ENCODE results near the gene BOLL.
"Not testable (repeated sequence)": the region's sequence is repeated elsewhere in the genome, so short reads cannot be mapped to it uniquely, and the experiment has no call there.

The BOLL gene

GRCh38 chr2:197707316-197708213 lies 77.6 kb downstream of the BOLL start:
- H3K27ac ChIP-seq (ENCODE audit: low read depth in 2 of 2, low read length in 2 of 2) = no peak overlapping the region
- H3K4me3 ChIP-seq (ENCODE audit: low read length in 2 of 2) = peak overlapping the region; percentile 37 to 92
- no peaks in the 10 kb centered on the region for H3K27me3 ChIP-seq (ENCODE audit: control insufficient read depth in 2 of 2, insufficient read depth in 2 of 2, low read length in 2 of 2)
- H3K4me1 ChIP-seq (ENCODE audit: control insufficient read depth in 2 of 2, insufficient read depth in 2 of 2, low read length in 2 of 2) = peaks cover 19 to 26% of the 10 kb centered on the region in 2 donors
- no peak overlapping the region for H3K9ac ChIP-seq (ENCODE audit: low read depth in 1 of 2, low read length in 2 of 2)
- H3K36me3 ChIP-seq (ENCODE audit: control insufficient read depth in 2 of 2, insufficient read depth in 2 of 2, low read length in 2 of 2) = peaks cover 0 to 7% of the 10 kb centered on the region in 2 donors
- H3K9me3 ChIP-seq (ENCODE audit: control insufficient read depth in 2 of 2, low read length in 2 of 2) = no peaks in the 10 kb centered on the region

GRCh38 chr2:197706839-197707207 lies 78.3 kb downstream of the BOLL start:
- peak overlapping the region; percentile 28 to 83 for H3K9ac ChIP-seq (ENCODE audit: low read depth in 1 of 2, low read length in 2 of 2)
- H3K36me3 ChIP-seq (ENCODE audit: control insufficient read depth in 2 of 2, insufficient read depth in 2 of 2, low read length in 2 of 2) = peaks cover 0 to 7% of the 10 kb centered on the region in 2 donors
- peaks cover 19 to 26% of the 10 kb centered on the region in 2 donors for H3K4me1 ChIP-seq (ENCODE audit: control insufficient read depth in 2 of 2, insufficient read depth in 2 of 2, low read length in 2 of 2)
- H3K4me3 ChIP-seq (ENCODE audit: low read length in 2 of 2) = peak overlapping the region; percentile 85 to 92
- H3K9me3 ChIP-seq (ENCODE audit: control insufficient read depth in 2 of 2, low read length in 2 of 2) = no peaks in the 10 kb centered on the region
- H3K27ac ChIP-seq (ENCODE audit: low read depth in 2 of 2, low read length in 2 of 2) = no peak overlapping the region
- no peaks in the 10 kb centered on the region for H3K27me3 ChIP-seq (ENCODE audit: control insufficient read depth in 2 of 2, insufficient read depth in 2 of 2, low read length in 2 of 2)

GRCh38 chr2:197705912-197706838 lies 78.9 kb downstream of the BOLL start:
- Histone ChIP-seq H3K36me3 (ENCODE audit: control insufficient read depth in 2 of 2, insufficient read depth in 2 of 2, low read length in 2 of 2) (peaks cover 0 to 2% of the 10 kb centered on the region in 2 donors), H3K27ac (ENCODE audit: low read depth in 2 of 2, low read length in 2 of 2) (peak overlapping the region in 1 of 2 donors; percentile 75), H3K27me3 (ENCODE audit: control insufficient read depth in 2 of 2, insufficient read depth in 2 of 2, low read length in 2 of 2) (no peaks in the 10 kb centered on the region), H3K4me3 (ENCODE audit: low read length in 2 of 2) (peak overlapping the region; percentile 85 to 92), H3K9ac (ENCODE audit: low read depth in 1 of 2, low read length in 2 of 2) (peak overlapping the region; percentile 83), H3K9me3 (ENCODE audit: control insufficient read depth in 2 of 2, low read length in 2 of 2) (no peaks in the 10 kb centered on the region), H3K4me1 (ENCODE audit: control insufficient read depth in 2 of 2, insufficient read depth in 2 of 2, low read length in 2 of 2) (peaks cover 19 to 26% of the 10 kb centered on the region in 2 donors)

GRCh38 chr2:197705121-197705911 lies 79.8 kb downstream of the BOLL start, which contains the start of gene MARS2:
Gene MARS2, plus strand, starts transcription at chr2:197705369. Its CDS starts 37 bp downstream, at chr2:197705406.
- H3K27ac ChIP-seq (ENCODE audit: low read depth in 2 of 2, low read length in 2 of 2) = peak within 1 kb of the TSS; percentile 79 to 81
- H3K9ac ChIP-seq (ENCODE audit: low read depth in 1 of 2, low read length in 2 of 2) = peak within 1 kb of the TSS; percentile 83 to 88
- no peaks in the 10 kb centered on the region for H3K9me3 ChIP-seq (ENCODE audit: control insufficient read depth in 2 of 2, low read length in 2 of 2)
- H3K36me3 ChIP-seq (ENCODE audit: control insufficient read depth in 2 of 2, insufficient read depth in 2 of 2, low read length in 2 of 2) = peaks cover 0 to 2% of the 10 kb centered on the region in 2 donors
- H3K4me3 ChIP-seq (ENCODE audit: low read length in 2 of 2) = peak within 1 kb of the TSS; percentile 85 to 92
- H3K4me1 ChIP-seq (ENCODE audit: control insufficient read depth in 2 of 2, insufficient read depth in 2 of 2, low read length in 2 of 2) = peaks cover 19 to 26% of the 10 kb centered on the region in 2 donors
- H3K27me3 ChIP-seq (ENCODE audit: control insufficient read depth in 2 of 2, insufficient read depth in 2 of 2, low read length in 2 of 2) = no peaks in the 10 kb centered on the region

- Histone ChIP-seq H3K9me3 (ENCODE audit: control insufficient read depth in 2 of 2, low read length in 2 of 2) (no peaks in the 10 kb centered on the region), H3K27me3 (ENCODE audit: control insufficient read depth in 2 of 2, insufficient read depth in 2 of 2, low read length in 2 of 2) (no peaks in the 10 kb centered on the region), H3K4me3 (ENCODE audit: low read length in 2 of 2) (peak overlapping the region; percentile 81 to 92), H3K4me1 (ENCODE audit: control insufficient read depth in 2 of 2, insufficient read depth in 2 of 2, low read length in 2 of 2) (peaks cover 19 to 26% of the 10 kb centered on the region in 2 donors), H3K27ac (ENCODE audit: low read depth in 2 of 2, low read length in 2 of 2) (peak overlapping the region; percentile 79 to 81), H3K36me3 (ENCODE audit: control insufficient read depth in 2 of 2, insufficient read depth in 2 of 2, low read length in 2 of 2) (peaks cover 0 to 2% of the 10 kb centered on the region in 2 donors), H3K9ac (ENCODE audit: low read depth in 1 of 2, low read length in 2 of 2) (peak overlapping the region; percentile 74 to 88)
Measured at GRCh38 chr2:197704434-197705120, 80.5 kb downstream of the BOLL start.

GRCh38 chr2:197700960-197701359 lies 84.2 kb downstream of the BOLL start:
- Histone ChIP-seq H3K9me3 (ENCODE audit: control insufficient read depth in 2 of 2, low read length in 2 of 2) (no peaks in the 10 kb centered on the region), H3K27ac (ENCODE audit: low read depth in 2 of 2, low read length in 2 of 2) (no peak overlapping the region), H3K4me3 (ENCODE audit: low read length in 2 of 2) (no peak overlapping the region), H3K27me3 (ENCODE audit: control insufficient read depth in 2 of 2, insufficient read depth in 2 of 2, low read length in 2 of 2) (no peaks in the 10 kb centered on the region), H3K36me3 (ENCODE audit: control insufficient read depth in 2 of 2, insufficient read depth in 2 of 2, low read length in 2 of 2) (no peaks in the 10 kb centered on the region), H3K9ac (ENCODE audit: low read depth in 1 of 2, low read length in 2 of 2) (no peak overlapping the region), H3K4me1 (ENCODE audit: control insufficient read depth in 2 of 2, insufficient read depth in 2 of 2, low read length in 2 of 2) (peaks cover 1 to 4% of the 10 kb centered on the region in 2 donors)

GRCh38 chr2:197699724-197700123 lies 85.4 kb downstream of the BOLL start:
- not testable (repeated sequence) for H3K4me1 ChIP-seq (ENCODE audit: control insufficient read depth in 2 of 2, insufficient read depth in 2 of 2, low read length in 2 of 2); H3K27ac ChIP-seq (ENCODE audit: low read depth in 2 of 2, low read length in 2 of 2); H3K9ac ChIP-seq (ENCODE audit: low read depth in 1 of 2, low read length in 2 of 2)

GRCh38 chr2:197696571-197696970 lies 88.5 kb downstream of the BOLL start:
- H3K4me1 ChIP-seq (ENCODE audit: control insufficient read depth in 2 of 2, insufficient read depth in 2 of 2, low read length in 2 of 2); H3K9ac ChIP-seq (ENCODE audit: low read depth in 1 of 2, low read length in 2 of 2); H3K9me3 ChIP-seq (ENCODE audit: control insufficient read depth in 2 of 2, low read length in 2 of 2); H3K27me3 ChIP-seq (ENCODE audit: control insufficient read depth in 2 of 2, insufficient read depth in 2 of 2, low read length in 2 of 2); H3K27ac ChIP-seq (ENCODE audit: low read depth in 2 of 2, low read length in 2 of 2); H3K4me3 ChIP-seq (ENCODE audit: low read length in 2 of 2); H3K36me3 ChIP-seq (ENCODE audit: control insufficient read depth in 2 of 2, insufficient read depth in 2 of 2, low read length in 2 of 2): not testable (repeated sequence)

More at GRCh38 chr2:197699724-197700123, 85.4 kb downstream of the BOLL start:
- H3K27me3 ChIP-seq (ENCODE audit: control insufficient read depth in 2 of 2, insufficient read depth in 2 of 2, low read length in 2 of 2); H3K9me3 ChIP-seq (ENCODE audit: control insufficient read depth in 2 of 2, low read length in 2 of 2); H3K4me3 ChIP-seq (ENCODE audit: low read length in 2 of 2); H3K36me3 ChIP-seq (ENCODE audit: control insufficient read depth in 2 of 2, insufficient read depth in 2 of 2, low read length in 2 of 2): not testable (repeated sequence)

GRCh38 chr2:197695971-197696370 lies 89.1 kb downstream of the BOLL start:
- H3K9ac ChIP-seq (ENCODE audit: low read depth in 1 of 2, low read length in 2 of 2); H3K27me3 ChIP-seq (ENCODE audit: control insufficient read depth in 2 of 2, insufficient read depth in 2 of 2, low read length in 2 of 2); H3K36me3 ChIP-seq (ENCODE audit: control insufficient read depth in 2 of 2, insufficient read depth in 2 of 2, low read length in 2 of 2): not testable (repeated sequence)

More at GRCh38 chr2:197695971-197696370, 89.1 kb downstream of the BOLL start:
- H3K4me1 ChIP-seq (ENCODE audit: control insufficient read depth in 2 of 2, insufficient read depth in 2 of 2, low read length in 2 of 2); H3K9me3 ChIP-seq (ENCODE audit: control insufficient read depth in 2 of 2, low read length in 2 of 2); H3K27ac ChIP-seq (ENCODE audit: low read depth in 2 of 2, low read length in 2 of 2); H3K4me3 ChIP-seq (ENCODE audit: low read length in 2 of 2): not testable (repeated sequence)

Data from mucosa of rectum (tissue), 2 donors.